GM18507 (cell line): ENCODE data around the gene PWP2.
"Not testable (repeated sequence)": the region's sequence is repeated elsewhere in the genome, so short reads cannot be mapped to it uniquely, and the experiment has no call there.

Source experiments
- DNase-seq: peaks from one replicate; pipeline ENCODE4 v3.0.0; 2011; ENCODE audit warnings: low read depth; ENCODE audit not compliant: insufficient read length; ENCODE audit errors: extremely low spot score
- FAIRE-seq: peaks from 2 replicates; lab custom pipeline; 2011; peaks lifted over from hg19 to GRCh38; lab: Jason Lieb, UNC

Gene PWP2

DNA sequence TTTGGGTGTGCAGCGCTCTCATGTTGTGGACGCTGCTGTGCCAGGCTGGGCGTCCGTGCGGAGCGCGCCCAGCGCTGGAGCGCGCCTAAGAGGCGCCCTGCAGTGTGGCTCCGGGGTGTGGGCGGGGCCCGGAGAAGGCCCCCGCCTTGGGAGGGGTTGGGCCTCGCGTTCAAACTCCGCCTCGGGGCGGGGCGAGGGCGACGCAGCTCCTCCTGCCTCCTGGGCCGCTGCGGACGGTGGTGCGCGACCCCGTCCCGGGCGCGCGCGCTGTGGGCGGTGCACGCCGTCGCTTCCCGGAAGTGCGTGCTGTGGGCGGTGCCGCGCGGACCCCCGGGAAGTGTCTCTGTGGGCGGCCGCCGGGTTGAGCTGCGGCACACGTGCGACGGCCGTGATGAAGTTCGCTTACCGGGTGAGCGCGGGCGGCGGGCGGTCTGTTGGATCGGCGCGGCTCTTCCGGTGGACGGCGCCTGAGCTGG is at the start of gene PWP2:
Gene PWP2 (plus strand): TSS at position 374 of the 476 bp plus-strand sequence. CDS start 18 bp downstream, at position 392.
- DNase-seq: not testable (repeated sequence)
- FAIRE-seq: peak; percentile 95

DNA sequence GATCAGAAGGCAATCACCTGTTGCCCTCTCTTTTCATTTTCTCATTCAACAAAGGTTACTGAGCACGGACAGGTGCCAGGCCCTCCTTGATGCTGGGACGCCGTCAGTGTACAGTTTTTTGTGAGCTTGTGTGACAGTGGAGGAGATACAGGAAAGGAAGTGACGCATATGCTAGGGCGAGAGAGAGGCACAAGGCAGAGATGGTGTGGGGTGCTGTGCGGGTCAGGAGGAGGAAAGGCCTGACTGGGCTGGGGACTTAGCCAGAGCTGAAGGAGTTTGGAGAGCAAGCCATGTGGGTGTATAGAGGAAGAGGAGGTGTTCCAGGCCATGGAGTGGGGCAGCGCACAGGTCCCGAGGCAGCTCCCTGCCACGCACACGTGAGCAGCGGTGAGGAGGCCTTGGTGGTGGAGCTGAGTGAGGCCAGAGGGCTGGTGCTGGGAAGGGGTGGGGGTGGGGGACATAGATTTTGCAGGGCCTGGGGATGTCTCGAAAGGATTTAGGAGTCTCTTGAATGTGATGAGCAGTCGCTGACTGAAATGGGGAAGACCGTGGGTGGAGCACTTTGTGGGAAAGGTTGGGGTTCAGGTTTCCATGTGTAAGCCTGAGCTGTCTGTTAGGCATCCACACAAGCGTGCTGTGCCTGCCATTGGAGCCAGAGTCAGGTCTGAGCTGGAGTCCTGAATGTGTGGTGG is 49.1 kb upstream of the PWP2 start:
- FAIRE-seq (no peak), DNase-seq (no peak)

DNA sequence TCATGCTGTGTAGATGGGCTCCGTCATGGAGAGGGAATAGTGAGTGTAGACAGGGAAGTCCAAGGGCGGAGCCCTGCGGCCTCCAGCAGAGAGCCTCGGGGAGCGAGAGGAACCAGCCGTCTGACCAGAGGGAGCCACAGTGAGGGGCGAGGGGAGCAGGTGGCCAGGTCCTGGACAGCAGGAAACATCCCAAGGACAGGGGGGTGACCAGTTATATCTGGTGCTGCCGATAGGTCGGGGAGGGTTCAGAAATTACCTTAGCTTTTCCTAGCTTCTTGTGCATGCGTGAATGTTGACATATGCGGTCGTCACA is 48.6 kb upstream of the PWP2 start:
- DNase-seq (no peak), FAIRE-seq (no peak)

DNA sequence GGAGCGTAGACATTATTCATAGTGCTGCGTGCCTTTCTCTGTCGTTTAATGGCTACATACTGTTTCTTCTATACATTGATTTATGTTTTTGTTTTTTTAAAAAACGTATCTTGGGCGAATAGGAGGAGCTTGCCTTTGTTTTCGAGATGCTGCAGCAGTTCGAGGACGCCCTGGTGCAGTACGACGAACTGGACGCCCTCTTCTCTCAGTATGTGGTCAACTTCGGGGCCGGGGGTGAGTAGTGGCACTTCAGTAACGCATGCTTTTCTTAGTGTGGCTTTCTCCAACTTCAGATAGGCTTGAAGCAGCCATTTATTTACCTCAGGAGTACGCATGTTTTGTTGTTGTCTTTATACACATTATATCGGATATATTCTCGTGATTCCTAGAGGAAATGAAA is 48.2 kb upstream of the PWP2 start:
- FAIRE-seq: no peak

DNA sequence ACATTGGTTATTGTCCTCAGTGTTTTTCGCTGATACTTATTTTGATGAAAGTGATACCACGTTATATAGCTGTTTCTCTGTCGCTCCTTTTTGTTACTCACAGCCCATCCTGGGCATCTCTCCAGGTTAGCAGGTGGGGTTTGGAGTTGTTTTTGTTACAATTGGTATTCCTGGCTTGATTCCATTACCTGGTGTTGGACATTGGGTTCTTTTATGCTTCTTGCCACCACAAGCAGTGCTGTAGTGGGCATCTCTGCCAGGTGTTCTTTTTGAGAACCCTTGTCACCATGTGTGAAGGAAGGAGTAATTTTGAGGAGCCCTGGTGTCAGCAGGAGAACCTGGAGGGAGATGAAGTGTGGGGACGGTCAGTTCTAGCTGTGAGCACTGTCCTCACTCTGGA is 47.5 kb upstream of the PWP2 start:
- FAIRE-seq (no peak), DNase-seq (no peak)

More for the DNA sequence above, 48.2 kb upstream of the PWP2 start:
- no peak for DNase-seq

DNA sequence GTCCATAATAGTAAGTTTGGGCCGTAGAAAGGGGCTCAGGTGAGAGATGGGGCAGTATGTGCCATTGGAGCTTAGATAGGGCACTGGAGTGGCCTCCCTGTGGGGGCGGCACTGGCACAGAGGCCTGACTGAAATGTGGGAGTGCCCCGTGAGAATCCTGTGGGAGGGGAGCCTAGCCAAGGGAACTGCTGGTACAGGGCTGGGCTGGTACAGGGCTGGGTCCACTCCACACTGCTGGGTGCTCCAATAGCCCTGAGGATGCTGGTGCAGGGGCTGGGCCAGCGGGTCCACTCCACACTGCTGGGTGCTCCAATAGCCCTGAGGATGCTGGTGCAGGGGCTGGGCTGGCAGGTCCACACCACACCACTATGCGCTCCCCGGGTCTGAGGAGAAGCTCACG is 44.8 kb upstream of the PWP2 start:
- DNase-seq (no peak), FAIRE-seq (no peak)

DNA sequence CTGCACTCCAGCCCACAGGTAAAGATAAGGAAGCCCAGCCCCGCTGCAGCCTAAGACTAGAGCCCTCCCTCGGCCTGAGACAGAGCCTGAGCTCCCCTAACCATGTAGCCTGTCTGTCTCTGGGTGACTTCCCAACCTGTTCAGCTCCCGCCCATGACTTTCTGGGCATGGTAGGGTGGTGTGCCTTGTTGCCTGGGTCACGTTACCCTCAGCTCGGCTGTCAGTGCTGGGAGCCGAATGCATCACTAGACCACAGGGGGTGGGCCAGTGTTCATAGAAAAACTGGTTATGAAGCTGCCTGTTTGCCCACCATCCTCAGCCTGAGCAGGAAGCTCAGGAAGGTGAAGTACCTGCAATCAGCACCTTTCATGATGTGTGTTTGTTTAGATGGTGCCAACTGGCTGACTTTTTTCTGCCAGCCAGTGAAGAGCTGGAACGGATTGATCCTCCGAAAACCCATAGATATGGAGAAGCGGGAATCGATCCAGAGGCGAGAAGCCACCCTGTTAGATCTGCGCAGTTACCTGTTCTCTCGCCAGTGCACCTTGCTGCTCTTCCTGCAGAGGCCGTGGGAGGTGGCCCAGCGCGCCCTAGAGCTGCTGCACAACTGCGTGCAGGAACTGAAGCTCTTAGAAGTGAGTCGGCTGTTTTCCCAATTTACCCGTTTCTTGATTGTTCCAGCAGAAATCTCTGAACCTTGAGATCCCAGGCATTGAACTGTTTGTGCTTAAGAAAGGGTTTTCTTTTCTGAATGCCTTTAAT is 43.9 kb upstream of the PWP2 start:
- DNase-seq (no peak), FAIRE-seq (no peak)

DNA sequence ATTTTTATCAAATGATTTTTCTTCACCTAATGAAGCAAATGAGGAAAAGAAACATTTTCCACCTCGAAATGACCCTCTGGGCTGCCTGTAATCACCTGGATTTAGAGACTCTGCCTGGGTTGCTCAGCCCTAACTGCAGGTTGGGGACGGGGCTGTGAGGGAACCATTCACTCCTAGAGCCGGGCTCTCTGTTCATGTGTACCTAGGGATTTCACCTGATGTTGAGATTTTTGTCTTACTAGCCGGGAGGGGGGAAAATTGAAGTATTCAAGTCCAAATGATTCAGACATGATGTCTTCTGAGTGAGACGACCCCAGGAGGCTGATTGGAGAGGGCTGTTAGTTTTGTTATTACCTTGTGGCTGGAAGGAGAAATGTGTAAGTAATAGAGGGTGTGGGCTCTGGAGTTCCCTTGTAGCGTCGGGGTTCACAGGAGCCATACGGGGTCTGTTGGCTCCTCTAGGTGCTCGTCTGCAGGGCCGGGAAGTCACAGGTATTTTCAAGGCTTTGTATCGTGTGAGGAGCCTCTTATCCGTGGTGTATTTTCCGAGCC is 42.3 kb upstream of the PWP2 start:
- no peak for FAIRE-seq

DNA sequence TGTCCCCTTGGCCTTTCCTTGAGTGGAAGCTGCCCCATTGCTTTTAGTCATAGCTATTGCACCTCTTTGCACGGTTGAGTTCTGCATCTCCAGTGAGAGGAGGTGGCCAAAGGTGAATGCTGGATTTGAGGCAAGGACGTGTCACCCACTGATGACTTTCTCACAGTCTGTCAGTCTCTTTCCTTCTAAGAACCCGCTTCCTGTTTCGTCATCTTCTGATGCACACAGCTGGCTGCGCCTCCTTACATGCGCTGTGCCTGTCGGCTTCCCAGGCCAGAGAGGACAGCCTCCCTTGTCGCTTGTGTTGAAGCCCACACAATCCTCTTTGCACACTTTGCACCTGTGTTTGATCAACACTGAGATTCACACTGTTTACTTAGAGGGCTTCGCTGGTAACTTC is 41.8 kb upstream of the PWP2 start:
- FAIRE-seq (peak; percentile 75), DNase-seq (peak; percentile 47)

More for the DNA sequence above, 42.3 kb upstream of the PWP2 start:
- DNase-seq: no peak

DNA sequence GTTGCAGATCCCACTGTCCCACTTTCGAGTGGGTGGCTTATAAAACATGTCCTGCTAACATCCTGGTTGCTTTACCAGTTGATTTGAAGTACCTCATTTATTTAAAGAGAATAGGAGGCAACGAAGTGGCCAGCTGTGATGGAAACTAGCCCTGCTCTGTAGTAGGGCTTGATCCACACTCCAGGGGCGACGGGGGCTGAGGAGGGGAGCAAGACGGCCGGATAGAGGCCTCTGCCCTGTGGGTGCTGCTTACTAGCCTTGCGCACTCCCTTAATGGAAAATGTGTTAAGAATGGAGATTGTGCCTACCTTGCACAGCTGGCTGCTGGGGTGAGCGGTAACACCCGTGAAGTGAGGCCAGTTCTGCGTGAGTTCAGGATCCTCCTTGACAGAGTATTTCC is 41.1 kb upstream of the PWP2 start:
- FAIRE-seq (no peak), DNase-seq (no peak)

DNA sequence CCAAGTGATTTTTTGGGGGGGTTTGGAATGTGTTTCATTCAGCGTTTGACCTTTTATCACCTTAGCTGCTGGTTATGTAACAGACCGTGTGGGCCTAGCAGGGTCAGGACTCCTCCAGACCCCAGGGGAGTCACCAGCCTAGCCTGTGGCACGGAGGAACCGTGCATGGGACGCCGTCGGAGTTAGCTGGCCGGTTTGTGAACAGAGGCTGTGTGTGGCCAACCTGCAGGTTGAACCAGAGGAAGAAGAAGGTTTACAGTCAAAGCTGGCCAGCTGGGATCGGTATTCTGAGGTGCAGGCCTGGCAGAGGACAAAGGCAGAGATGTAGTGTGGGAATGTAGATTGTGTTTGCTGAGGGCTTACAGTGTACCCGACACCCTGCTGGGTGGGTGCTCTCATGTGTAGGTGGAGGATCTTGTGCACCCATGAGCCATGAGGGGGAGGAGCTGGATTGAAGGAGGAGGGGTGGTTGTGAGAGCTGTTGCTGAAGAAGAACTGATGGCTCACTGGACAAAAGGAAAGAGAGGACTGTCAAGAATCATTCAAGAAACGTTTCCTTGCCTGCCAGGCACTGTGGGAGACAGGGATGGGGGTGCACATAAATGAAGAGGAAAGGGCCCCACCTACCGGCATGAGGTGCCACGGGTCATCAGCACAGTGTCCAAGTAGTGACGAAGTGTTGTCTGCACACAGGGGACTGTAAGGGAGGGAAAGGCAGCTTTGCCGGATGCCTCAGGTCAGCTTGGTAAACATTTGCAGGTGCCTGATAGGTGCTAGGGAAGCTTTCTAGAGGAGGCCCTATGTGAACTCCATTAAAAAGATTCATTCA is 40.0 kb upstream of the PWP2 start:
- no peak for DNase-seq

DNA sequence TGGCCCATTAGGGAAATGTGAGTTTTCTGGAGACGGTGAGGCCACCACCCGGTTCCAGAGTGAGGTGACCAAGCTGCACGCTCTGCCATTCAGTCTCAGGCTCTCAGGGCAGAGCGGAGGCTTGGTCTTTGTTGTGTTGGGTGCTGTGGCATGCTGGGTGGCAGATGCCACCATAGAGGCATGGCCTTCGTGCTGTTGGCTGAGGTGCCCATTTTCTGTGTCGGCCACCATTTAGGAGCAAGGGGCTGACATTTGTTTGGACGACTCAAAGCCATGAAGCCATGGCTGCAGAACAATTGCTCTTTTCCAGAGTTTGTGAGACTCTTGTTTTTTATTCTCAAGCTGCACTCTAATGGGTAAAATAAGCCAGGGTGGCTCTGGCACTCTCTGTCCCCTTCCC is 36.8 kb upstream of the PWP2 start:
- no peak for FAIRE-seq

More for the DNA sequence above, 40.0 kb upstream of the PWP2 start:
- no peak for FAIRE-seq

DNA sequence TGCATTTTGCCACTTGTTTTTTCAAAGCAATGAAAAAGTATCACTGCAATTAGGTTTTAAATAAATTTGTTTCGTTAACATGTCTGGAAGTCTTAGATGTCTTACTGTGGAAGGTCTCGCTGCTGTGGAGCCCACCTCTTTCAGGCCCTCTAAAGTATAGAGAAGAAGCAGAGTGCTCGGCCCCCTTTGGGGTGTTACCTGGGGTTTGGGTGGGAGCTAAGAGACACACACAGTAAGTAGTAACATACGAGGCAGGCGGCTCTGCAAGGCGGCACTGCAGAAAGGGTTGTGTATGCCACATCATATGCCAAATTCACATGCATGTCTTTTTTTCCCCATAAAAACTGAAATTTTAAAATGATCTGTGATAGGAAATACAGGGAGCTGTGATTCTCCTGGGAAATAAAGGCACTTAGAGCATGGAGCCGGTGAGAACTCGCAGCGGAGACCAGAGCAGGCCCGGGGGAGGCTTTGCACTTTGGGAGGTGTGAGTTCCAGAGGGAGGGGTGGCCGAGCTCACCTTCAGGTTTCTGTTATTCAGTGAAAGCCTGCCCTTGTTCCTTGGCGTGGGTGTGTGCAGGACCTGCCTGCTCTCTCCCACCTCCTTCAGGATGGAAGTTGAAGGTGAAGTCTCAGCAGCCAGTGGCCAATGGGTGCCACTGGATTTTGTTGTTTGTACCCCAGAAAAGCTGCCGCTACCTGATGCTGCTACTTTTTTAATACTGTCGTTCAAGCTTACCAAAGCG is 35.7 kb upstream of the PWP2 start:
- DNase-seq (no peak), FAIRE-seq (no peak)

More for the DNA sequence above, 36.8 kb upstream of the PWP2 start:
- no peak for DNase-seq

DNA sequence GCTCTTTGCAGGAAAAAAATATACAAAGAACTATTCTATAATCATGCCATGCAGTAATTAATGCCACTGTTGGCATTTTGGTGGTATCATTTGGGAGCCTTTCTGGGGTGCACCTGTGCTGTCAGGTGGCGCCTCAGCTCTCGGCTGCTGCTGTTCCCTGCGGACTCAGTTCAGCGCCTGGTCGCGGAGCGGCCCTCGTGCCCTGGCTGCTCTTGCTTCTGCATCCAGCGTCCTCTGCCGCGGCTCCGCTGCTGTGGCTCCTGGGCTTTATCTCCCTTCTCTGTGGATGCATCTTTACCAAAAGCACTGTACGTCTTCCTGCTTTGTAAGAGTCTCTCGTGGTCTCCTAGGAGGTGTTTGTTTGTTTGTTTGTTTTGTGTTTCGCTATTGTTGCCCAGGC is 35.1 kb upstream of the PWP2 start:
- no peak for DNase-seq
- FAIRE-seq: no peak

DNA sequence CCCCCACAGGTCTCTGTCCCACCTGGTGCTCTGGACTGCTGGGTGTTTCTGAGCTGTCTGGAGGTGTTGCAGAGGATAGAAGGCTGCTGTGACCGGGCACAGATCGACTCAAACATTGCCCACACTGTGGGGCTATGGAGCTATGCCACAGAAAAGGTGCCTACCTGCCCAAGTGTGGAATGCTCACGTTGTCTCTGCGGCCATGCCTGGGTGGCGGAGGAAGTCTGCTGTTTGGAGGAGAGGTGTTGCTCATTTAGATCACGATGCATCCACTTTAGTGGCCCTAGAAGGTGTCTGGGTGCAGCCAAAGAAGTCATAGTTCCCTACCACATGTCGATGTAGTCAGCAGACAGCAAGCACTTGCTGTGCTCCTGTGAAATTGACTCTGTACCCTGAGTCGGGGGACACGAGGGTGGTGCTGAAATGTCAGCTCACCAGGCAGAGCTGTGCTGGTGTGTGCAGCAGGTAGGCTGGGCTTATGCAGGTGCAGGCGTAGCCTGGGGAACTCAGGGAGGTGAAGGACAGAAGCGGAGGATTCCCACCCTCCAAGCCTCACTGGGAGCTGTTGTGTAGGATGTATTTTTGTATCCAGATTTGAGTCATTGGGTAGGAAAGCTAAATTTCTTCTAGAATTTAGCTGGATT is 32.8 kb upstream of the PWP2 start:
- FAIRE-seq: no peak
- no peak for DNase-seq

DNA sequence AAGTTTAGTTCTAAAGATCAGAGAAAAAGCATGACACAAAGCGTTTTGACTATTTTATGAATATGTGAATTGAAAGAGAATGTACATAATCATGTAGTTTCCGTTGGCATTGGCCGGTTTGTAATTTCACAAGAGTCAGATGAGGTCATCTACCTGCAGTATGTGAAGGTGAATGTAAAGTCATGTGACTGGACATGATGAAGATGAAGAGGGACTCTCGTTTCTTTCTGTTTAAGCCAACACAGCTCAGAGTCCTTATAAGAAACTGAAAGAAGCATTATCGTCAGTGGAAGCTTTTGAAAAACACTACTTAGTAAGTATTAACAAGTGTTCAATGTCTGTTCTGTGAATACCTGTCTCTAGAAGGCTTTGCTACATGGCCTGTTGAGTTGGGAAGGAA is 30.9 kb upstream of the PWP2 start:
- FAIRE-seq: no peak

DNA sequence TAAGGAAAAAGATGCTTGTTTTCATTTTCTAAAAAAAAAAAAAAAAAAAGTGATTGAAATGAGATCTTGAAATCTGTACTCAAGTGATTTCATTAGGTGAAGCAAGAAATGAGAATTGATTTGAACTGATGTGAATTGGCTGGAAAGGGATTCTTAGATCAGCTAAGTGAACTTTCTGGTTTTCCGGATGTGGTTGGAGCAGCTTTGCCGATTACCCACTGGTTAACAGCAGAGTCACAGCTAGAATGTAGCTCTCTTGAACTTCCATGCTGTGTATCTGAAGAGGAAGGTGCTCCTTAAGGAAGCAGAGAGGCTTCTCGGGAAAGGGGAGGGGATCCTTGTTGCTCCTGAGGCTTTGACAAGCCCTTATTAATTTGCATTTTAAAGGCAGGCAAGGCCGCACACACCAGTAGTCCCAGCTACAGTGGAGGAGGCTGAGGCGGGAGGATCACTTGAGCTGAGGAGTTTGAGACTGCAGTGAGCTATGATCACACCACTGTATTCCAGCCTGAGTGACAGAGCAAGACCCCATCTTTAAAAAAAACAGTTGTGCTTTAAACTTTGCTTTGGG is 28.7 kb upstream of the PWP2 start:
- DNase-seq: no peak
- no peak for FAIRE-seq

More for the DNA sequence above, 30.9 kb upstream of the PWP2 start:
- no peak for DNase-seq

DNA sequence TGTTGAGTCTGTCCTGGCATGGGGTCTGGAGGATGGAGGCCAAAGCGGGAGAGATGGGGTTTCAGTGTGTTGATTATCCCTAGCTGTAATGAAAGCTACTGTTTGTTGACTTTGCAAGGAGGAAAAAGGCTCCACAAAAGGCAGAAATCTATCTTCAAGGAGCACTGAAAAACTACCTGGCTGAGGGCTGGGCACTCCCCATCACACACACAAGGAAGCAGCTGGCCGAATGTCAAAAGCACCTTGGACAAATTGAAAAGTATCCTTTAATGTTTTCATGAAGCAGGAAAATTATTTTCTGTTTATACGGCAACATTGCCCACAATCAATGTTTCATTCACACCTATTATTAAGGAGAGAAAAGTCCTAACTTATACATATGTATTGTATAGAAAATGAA is 27.8 kb upstream of the PWP2 start:
- DNase-seq (no peak), FAIRE-seq (no peak)
